MM.1S (cell line): Measurements from ENCODE around the gene EYA2.

Source experiments
- DNase-seq: peaks from one replicate; pipeline ENCODE4 v3.0.0-alpha.2; 2015
- H2AFZ ChIP-seq: fragments of 300-600 bp; sonication (generic); 2 replicates; pipeline ENCODE4 v1.6.0; 2016; ENCODE audit warnings: antibody characterized with exemption, low read length
- H3F3A ChIP-seq: fragments of 300-600 bp; sonication (generic); 2 replicates; pipeline ENCODE4 v1.6.1; 2016; ENCODE audit warnings: mild to moderate bottlenecking, antibody characterized with exemption, low read length, moderate library complexity, mixed read lengths; ENCODE audit not compliant: insufficient read depth
- H3K27ac ChIP-seq: fragments of 300-600 bp; sonication (generic); 2 replicates; pipeline ENCODE4 v1.5.1; 2016; ENCODE audit warnings: mild to moderate bottlenecking, low read length
- H3K27me3 ChIP-seq: fragments of 300-600 bp; sonication (generic); replicated peaks from 2 replicates; pipeline ENCODE4 v1.6.0; 2016; ENCODE audit warnings: low read length; ENCODE audit not compliant: insufficient read depth
- H3K36me3 ChIP-seq: fragments of 300-600 bp; sonication (generic); replicated peaks from 2 replicates; pipeline ENCODE4 v1.6.1; 2016; ENCODE audit warnings: mild to moderate bottlenecking, low read length, mixed read lengths; ENCODE audit not compliant: insufficient read depth
- H3K4me1 ChIP-seq: fragments of 300-600 bp; sonication (generic); 2 replicates; pipeline ENCODE4 v1.6.1; 2016; ENCODE audit warnings: low read length, mixed read lengths
- H3K4me2 ChIP-seq: fragments of 300-600 bp; sonication (generic); 2 replicates; pipeline ENCODE4 v1.6.0; 2016; ENCODE audit warnings: low read depth, low read length
- H3K4me3 ChIP-seq: fragments of 300-600 bp; sonication (generic); 2 replicates; pipeline ENCODE4 v1.5.1; 2016; ENCODE audit warnings: low read length, mixed read lengths
- H3K79me2 ChIP-seq: fragments of 300-600 bp; sonication (generic); 2 replicates; pipeline ENCODE4 v1.6.1; 2016; ENCODE audit warnings: mixed run types, low read length, mixed read lengths
- H3K9ac ChIP-seq: fragments of 300-600 bp; sonication (generic); 2 replicates; pipeline ENCODE4 v1.6.1; 2016; ENCODE audit warnings: low read length, mixed read lengths
- H3K9me2 ChIP-seq: fragments of 300-600 bp; sonication (generic); replicated peaks from 2 replicates; pipeline ENCODE4 v1.6.1; 2016; ENCODE audit warnings: mild to moderate bottlenecking, low read length, mixed read lengths; ENCODE audit not compliant: insufficient read depth
- H3K9me3 ChIP-seq: fragments of 300-600 bp; sonication (generic); replicated peaks from 2 replicates; pipeline ENCODE4 v1.6.1; 2016; ENCODE audit warnings: mild to moderate bottlenecking, low read length, mixed read lengths; ENCODE audit not compliant: insufficient read depth
- H4K20me1 ChIP-seq: fragments of 300-600 bp; sonication (generic); 2 replicates; pipeline ENCODE4 v1.6.1; 2016; ENCODE audit warnings: mild to moderate bottlenecking, low read length, moderate library complexity, mixed read lengths; ENCODE audit not compliant: insufficient read depth
- CTCF ChIP-seq: fragments of 300-600 bp; sonication (generic); IDR thresholded peaks from 2 replicates; pipeline ENCODE4 v1.5.1; 2016; ENCODE audit warnings: antibody characterized with exemption, low read length, mixed read lengths
- EZH2 ChIP-seq: fragments of 300-600 bp; sonication (generic); optimal IDR thresholded peaks from 2 replicates; pipeline ENCODE3; 2017; ENCODE audit warnings: low read depth, mild to moderate bottlenecking, antibody characterized with exemption, low read length, mixed read lengths
- EZH2phosphoT487 ChIP-seq: fragments of 300-600 bp; sonication (generic); IDR thresholded peaks from 2 replicates; pipeline ENCODE4 v1.6.1; 2018; ENCODE audit warnings: antibody characterized with exemption, low read length

Gene EYA2

DNA sequence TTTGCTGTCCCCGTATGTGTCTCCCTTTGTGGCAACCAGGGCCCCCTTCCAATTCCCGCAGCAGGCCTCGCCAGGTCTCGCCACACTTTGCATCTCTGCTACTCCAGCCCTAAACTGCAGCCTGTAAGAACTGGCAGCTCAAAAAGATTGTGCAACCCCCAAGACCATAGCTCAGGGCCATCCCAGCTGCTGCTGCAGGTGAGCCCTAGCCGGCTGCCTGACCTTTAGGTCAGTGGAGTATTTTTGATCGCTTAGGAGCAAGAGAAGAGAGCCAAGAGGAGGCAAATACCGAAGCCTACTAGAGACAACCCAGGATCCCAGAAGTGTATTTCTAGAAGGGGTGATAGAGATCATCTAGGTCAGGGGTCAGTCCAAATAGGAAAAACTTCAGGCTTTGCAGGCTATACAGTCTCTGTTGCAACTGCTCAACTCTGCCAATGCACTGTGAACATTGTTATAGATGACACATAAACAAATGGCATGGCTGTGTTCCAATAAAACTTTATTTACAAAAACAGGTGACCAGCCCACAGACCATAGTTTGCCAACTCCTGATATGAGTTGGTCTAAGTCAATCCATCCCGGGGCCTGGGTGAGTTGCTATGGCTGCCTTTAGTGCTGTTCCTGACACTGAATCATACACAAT lies 138.4 kb downstream of the EYA2 start:
- H3K27me3 ChIP-seq: no peaks in the 10 kb centered on the region
- no peaks in the 10 kb centered on the region for H4K20me1 ChIP-seq
- no peak overlapping the region for H2AFZ ChIP-seq
- no peak overlapping the region for H3K27ac ChIP-seq
- H3K4me1 ChIP-seq: no peaks in the 10 kb centered on the region
- H3K4me3 ChIP-seq: no peak overlapping the region
- H3K4me2 ChIP-seq: no peak overlapping the region
- H3K9me3 ChIP-seq: no peaks in the 10 kb centered on the region
- H3K9me2 ChIP-seq: no peaks in the 10 kb centered on the region
- no peaks in the 10 kb centered on the region for H3F3A ChIP-seq
- DNase-seq: no peak
- no peak for TF ChIP-seq CTCF
- TF ChIP-seq EZH2: no peak
- TF ChIP-seq EZH2phosphoT487: no peak
- no peak overlapping the region for H3K9ac ChIP-seq
- no peaks in the 10 kb centered on the region for H3K79me2 ChIP-seq
- no peaks in the 10 kb centered on the region for H3K36me3 ChIP-seq

GRCh38 chr20:47033665-47034064 lies 139.0 kb downstream of the EYA2 start:
- Histone ChIP-seq H3K36me3 (no peaks in the 10 kb centered on the region), H3K4me3 (no peak overlapping the region), H3F3A (no peaks in the 10 kb centered on the region), H4K20me1 (no peaks in the 10 kb centered on the region), H3K79me2 (no peaks in the 10 kb centered on the region), H3K4me2 (no peak overlapping the region), H3K27ac (no peak overlapping the region), H2AFZ (no peak overlapping the region), H3K27me3 (no peaks in the 10 kb centered on the region), H3K9me3 (no peaks in the 10 kb centered on the region), H3K9ac (no peak overlapping the region), H3K9me2 (no peaks in the 10 kb centered on the region), H3K4me1 (no peaks in the 10 kb centered on the region)
- TF ChIP-seq EZH2 (no peak), EZH2phosphoT487 (no peak), CTCF (no peak)
- no peak for DNase-seq

- no peak for TF ChIP-seq EZH2phosphoT487
- TF ChIP-seq CTCF: no peak
- TF ChIP-seq EZH2: no peak
- Histone ChIP-seq H3K4me1 (no peaks in the 10 kb centered on the region), H3K4me2 (no peak overlapping the region), H4K20me1 (no peaks in the 10 kb centered on the region), H3K4me3 (no peak overlapping the region), H3K9me3 (no peaks in the 10 kb centered on the region), H3K9ac (no peak overlapping the region), H3K79me2 (no peaks in the 10 kb centered on the region), H3K27me3 (no peaks in the 10 kb centered on the region), H3K27ac (no peak overlapping the region), H3K9me2 (no peaks in the 10 kb centered on the region), H3K36me3 (no peaks in the 10 kb centered on the region), H3F3A (no peaks in the 10 kb centered on the region), H2AFZ (no peak overlapping the region)
- DNase-seq: no peak
Measured at GRCh38 chr20:47035026-47035590, 140.5 kb downstream of the EYA2 start.
